Putamen (tissue), 1 donor: Measurements from ENCODE around the gene APOM.
A peak's percentile ranks its signal among the peaks of the same experiment; 100 is the strongest.

Source experiments
- DNase-seq: peaks from one replicate; pipeline ENCODE4 v3.0.0-alpha.2; 2016; ENCODE audit warnings: low spot score

APOM gene

DNA sequence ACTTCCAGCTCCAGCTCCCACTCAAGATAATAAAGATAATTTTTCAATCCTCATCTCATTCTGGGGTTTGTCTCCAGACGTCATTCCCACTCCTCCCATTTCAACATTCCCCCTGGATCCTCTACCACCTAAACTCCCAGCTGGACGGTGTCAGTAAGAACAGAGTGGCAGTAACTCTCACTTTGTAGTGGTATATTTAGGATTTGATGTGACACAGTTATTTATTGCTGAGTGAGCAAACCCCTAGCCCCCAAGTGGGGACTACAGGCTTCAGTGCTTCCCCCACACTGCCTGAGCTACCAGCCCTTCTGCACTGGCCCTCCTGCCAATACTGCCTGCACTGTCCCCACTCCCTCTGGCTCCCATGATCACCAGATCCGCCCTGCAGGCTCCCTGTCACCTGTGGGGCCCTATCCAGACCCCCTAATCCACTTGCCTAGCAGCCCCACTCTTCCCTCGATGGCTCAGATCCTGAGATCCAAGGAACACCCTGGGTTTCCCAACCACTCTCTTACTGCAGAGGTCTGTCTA, 2.5 kb downstream of the APOM start:
- no peak for DNase-seq

DNA sequence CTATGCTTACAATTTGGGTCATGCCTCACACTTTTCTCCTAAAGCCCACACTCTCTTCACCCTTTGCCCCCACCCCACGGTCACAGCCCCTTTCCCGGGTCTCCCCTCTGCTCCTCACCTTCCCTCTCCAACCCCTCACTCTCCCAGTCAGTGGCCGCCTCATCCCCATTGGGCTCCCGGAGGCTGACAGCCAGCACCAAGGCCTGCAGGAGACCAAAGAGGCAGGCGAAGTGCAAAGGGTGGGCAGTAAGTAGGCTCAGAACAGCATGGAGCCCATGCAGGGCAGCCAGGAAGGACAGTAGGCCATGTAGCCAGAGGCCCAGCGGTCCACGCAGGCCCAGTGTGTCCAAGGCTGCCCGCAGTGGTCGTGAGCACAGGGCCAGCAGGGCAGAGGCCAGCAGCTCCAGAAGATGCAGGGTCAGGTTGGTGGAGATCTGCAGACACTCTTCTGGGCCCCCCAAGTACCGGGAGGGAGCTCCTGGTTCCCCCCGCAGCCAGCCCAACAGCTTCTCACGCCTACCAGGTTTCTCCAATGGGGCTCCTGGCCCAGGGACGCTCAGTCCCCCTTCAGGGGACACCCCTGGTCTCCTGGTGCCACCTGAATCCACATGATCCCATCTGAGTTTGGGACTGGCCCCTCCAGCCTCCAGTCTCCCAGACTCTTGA, 3.4 kb downstream of the APOM start:
- no peak for DNase-seq

DNA sequence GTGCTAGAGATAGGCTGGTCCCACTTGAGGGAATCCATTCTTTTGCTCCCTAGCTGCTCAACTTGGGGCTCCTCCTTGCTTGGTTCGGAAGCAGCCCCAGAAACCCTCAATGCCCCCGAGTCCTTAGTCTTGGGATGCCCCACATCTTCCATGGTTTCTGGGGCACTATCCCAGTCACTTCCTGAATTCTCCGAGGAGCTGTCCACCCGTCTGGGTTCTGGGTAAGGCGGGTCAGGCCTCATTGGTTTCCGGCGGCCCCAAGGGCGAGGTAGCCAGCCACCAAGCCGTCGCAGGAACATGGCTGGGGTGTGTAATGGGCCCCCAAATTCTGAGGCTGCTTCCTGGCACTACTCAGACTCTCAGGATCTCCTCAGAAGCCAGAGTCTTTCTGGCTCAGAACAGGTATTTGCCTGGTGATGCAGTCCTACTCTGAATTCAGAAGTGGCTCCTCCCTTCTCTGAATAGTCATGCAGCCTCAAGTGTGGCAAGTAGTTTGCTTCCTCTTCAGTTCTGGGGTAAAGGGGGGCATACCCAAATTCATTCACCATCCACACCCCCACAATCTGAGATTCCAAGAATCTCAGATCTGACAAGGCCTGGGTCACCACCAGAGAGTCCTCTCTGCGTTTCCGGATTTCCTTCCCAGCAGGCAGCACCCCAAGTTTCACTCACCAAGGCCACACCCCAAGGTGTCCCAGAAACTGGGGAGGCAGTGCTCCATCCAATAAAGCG, 4.1 kb downstream of the APOM start:
- no peak for DNase-seq

DNA sequence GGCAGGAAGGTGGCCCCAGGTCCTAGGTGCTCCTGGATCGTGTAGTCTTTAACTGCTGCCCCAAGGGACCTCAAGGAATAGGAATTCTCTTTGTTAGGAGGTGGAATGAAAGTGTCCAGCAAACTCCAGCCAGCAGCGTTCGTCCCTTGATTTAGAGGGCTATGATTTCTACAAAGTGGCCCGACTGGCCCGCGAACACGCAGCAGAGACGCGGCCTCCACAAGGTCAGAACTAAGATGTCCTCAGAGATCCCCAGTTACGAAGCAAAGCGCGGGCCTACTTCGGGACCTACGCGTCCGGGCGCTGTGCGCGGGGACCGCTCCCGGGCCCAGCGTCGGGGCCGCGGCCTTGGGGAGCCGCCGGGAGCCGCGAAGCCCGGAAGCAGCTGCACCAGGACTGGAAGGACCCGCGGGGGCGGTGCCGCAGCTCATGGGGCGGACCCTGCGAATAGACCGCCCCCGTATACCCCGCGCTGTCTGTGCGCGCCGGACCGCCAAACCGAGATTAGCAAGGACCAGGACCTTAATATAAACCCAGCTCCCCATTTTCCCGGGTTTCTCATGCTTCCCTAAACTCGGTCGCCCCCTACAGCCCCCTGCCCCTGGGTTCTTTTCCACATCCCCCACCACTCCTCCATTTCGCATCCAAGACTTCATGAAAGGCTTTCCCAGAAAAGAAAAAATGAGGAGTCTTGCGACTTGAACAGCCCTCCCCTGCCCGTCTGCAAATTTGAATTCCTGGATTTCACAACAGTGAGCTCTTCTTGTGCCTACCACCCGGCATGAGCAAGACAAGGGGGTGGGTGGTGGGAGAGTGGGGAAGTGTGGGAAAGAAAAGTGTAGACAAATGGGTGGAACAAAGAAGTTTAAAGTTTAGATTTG, 4.9 kb downstream of the APOM start, which contains the start of gene C6orf47:
Gene C6orf47 (minus strand): TSS at position 398 of the 881 bp plus-strand sequence. CDS start 831 bp downstream, outside the sequence.
- peak; percentile 85 for DNase-seq

DNA sequence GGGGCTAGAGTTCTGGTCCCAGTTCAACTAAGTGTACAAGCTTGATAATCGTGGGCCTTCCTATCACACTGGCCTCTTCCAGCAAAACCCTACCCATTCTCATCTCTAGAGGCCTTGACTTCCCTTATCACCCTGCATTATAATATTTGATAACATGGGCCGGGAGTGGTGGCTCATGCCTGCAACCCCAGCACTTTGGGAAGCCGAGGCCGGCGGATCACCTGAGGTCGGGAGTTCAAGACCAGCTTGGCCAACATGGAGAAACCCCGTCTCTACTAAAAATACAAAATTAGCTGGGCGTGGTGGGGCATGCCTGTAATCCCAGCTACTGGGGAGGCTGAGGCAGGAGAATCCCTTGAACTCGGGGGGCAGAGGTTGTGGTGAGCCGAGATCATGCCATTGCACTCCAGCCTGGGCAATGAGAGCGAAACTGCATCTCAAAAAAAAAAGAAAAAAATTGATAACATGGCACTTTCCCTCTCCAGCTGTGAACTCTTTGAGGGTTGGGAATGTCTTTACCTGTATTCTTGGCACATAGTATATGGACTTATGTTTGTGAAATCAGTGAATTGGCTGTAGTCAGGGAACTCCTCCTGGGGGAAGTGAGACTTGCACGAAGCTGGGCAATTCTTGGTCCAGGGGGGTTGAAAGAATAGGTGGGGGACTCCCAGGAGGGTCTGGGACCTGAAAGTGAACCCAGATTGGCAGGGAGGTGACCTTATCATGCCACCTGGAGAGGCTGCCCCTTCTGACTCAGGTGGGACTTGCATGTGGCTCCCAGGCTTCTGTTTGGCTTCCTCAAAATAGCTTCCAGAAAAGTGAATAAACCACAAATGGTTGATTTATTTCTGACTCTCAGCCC, 5.8 kb downstream of the APOM start:
- no peak for DNase-seq

DNA sequence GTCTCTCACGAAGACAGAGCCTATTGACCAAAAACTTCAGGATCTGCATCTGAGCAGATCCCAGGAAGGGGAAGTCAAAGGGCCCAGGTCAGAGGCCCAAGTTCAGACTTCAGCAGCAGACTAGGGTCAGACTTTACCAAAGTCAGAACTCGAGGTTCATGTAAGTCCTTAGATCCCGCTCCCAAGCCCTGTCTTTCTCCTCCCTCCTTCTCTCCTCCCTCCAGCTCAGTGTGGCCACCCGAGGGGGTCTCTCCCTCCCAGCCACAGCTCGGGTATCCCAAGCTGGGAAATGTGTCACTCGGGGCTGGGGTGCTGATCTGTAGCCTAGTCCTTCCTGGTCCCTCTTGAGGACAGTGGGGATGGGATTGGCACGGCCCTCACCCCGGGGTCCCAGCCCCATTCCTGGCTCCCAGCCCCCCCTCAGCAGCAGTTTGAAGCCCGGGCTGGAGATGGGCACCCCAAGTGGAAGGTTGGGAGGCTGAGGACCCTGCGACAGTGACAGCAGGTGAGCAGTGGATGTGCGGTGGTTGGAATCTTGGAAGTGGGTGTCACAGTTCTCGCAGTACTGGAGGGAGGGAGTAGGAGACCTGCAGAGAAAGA, 6.5 kb downstream of the APOM start:
- no peak for DNase-seq

DNA sequence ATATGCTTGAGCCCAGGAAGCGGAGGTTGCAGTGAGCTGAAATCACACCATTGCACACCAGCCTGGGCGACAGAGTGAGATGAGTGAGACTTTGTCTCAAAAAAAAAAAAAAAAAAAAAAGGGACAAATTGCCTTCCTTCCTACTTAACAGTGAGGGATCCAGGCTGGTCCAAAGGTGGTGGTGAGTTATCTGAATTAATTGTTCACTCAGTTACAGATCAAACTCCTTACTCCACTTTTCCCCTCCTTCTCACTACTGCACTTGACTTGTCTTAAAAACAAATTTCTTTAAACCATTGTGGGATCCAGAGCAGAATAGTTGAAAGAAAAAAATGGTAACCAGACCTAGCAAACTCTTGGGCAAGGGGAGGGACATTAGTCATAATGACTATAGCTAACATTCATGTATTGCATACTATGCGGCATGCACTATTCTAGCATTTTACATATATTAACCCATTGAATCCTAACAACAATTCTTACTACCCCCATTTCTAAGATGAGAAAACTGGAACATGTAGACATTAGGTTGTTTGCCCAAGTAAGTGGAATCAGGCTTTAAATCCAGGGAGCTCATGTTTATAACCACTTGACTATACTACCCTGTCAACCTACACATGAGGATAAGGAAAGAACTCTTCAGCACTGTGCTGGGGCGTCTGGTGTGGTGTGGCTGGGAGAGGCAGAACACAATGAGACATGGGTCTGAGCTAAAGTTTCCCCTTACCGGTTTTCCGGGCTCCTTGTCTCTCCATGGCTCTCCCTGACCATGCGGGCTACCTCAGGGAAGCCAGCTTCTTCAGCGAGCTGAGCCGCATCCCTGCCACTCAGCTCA, 7.6 kb downstream of the APOM start:
- DNase-seq, result no peak

DNA sequence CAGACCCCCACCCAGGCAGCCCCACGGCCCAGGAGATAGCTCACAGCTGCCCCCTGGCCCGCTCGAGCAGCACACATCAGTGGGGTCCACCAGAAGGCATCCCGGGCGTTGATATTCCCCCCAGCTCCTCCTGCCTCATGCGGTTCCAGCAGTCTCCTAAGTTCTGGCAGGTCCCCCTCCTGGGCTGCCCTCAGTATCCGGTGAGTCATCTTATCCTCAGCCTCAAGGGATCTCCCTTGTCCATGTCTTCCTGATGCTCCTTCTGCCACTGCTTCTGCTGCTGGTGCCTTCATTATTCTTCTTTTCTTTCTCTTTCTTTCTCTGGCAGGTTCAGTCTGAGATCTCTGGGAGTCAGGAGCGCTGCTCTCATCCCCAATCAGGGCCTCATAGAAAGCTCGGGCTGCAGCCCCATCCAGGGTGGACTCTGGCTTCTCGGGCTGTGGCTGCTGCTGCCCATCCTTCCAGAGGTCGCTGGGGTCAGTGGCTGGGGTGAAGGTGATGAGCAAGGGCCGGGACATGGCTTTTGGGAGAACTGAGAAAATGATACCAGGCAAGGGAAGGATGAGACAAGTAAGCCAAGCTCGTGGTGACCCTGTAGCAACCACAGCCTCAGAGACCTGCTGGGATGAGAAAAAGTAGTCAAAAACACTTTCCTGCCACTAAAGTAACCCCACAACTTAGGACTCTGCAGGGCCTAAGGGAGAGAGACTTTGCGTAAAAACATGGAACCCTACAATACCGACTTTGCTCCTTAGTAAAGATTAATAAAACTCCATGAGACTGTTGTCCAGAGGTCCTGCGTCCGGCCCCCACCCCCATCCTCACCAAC, 8.5 kb downstream of the APOM start:
- no peak for DNase-seq

DNA sequence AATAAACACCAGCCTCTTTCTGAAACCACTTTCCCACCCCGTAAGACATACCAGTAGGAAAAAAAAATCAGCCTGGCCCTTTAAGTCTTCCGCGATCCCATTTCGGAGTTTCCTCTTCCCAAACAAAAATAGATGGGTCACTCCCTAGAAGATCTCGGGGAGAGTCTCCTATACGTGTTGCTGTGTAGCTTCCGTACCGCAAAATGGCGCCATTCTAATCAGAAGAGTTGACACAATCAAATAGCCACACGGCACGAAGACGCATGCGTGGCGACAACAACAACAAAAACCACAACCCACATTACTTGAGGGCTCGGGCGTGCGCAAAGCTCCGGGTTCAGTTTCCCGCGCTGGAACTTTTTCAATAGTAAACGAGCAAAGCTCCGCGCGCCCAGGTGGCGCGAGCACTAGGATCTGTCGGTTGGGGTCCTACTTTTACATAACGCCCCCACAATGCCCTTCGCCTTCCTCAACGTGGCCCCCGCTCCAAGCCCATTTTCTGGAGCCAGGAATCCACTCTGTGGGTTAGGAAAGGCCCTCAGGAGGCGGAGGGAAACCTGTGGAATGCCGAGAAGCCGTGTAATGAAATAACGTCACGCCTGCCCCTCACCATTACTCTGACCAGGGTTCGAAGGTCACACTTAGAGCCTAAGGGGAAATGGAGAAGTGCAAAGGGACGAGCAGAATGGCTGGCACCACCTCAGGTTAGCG, 9.3 kb downstream of the APOM start, which contains the start of gene GPANK1:
Gene GPANK1 (minus strand): TSS at position 208 of the 711 bp plus-strand sequence. CDS start 519 bp downstream, outside the sequence.
- peak; percentile 95 for DNase-seq

DNA sequence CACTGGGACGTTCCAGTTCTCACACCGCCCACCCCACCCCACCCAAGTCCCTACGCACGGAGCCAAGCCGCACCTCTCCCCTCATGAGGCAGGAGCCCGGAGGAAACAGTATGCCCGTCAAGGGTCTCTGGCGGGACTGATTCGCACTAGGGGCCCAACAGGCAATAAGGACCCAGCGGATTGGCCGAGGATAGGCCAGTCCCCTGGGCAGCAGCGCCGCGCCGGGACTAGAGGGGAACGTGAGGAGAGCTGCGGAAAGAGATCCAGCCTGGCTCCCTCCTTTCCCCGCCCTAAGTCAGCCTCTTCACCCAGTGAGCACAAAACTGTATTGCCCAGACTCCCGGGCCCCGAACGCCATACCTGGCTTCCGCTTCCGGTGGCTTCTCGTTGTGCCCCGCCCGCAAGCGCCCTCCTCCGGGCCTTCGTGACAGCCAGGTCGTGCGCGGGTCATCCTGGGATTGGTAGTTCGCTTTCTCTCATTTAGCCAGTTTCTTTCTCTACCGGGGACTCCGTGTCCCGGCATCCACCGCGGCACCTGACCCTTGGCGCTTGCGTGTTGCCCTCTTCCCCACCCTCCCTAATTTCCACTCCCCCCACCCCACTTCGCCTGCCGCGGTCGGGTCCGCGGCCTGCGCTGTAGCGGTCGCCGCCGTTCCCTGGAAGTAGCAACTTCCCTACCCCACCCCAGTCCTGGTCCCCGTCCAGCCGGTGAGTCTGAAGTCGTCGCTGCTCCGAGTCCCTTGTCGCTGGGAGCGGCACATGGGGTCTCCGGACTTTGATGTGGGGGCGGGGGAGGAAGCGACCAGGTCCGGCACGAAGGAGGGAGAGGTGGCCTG, 10.0 kb downstream of the APOM start, which contains the start of gene CSNK2B:
Gene CSNK2B (plus strand): TSS at position 580 of the 836 bp plus-strand sequence. CDS start 752 bp downstream, outside the sequence.
- peak; percentile 99 for DNase-seq

DNA sequence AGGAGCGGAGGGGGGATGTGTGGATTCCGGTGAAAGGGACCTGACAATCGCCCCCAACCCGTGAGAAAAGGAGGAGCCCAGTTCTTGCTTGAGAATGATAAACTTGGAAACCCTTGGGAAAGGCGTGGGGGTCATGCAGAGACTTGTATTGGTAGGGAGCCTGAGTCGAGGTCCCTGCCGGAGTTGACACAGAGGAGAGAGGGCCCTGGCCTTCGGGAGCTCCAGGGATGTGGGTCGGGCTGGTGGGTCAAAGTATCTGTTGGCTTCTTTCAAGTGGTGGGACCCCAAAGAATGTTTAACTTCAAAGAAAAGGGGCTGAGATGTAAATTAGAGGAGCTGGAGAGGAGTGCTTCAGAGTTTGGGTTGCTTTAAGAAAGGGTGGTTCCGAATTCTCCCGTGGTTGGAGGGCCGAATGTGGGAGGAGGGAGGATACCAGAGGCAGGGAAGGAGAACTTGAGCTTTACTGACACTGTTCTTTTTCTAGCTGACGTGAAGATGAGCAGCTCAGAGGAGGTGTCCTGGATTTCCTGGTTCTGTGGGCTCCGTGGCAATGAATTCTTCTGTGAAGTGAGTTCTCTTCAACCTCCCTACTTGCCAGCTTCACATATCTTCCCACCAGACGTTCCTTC, 10.8 kb downstream of the APOM start:
- DNase-seq, result no peak

DNA sequence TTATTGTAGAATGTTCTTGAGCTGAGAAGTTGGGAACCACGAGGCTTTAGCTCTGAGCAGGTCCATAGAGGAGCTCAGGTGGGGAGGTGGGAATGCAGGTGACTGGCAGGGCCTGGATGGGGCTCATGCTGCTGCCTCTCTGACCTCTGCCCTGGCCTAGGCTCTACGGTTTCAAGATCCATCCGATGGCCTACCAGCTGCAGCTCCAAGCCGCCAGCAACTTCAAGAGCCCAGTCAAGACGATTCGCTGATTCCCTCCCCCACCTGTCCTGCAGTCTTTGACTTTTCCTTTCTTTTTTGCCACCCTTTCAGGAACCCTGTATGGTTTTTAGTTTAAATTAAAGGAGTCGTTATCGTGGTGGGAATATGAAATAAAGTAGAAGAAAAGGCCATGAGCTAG, 14.0 kb downstream of the APOM start, which contains the start of gene LY6G5B:
Gene LY6G5B (plus strand): TSS at position 301 of the 400 bp plus-strand sequence. CDS start 975 bp downstream, outside the sequence.
- DNase-seq, result no peak

DNA sequence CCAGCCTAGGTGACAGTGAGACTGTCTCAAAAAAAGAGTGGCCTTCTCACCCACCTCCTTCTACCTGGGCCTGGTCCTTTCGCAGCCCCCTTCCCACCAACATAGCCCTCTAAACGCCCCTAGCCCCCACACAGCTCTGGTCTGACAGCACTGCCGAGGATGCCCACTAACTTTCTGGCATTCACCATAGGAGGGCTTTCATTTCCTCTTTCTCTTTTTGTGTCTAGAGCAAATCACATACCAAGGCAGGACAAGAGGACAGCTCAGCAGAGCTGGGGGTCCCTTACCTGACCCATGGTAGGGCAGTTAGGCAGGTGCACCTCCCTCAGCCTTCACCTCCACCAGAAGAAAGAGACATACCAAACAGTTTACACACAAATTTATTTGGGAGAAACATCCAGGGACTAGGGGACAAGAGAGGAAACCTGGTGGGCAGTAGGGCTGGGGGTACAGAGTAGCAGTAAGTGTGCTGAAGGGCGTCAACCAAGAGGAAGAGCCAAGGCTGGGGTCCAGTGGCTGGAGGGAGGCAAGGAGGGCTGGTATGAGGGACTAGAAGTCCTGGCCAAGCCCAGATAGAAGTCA, 20.7 kb downstream of the APOM start:
- no peak for DNase-seq

DNA sequence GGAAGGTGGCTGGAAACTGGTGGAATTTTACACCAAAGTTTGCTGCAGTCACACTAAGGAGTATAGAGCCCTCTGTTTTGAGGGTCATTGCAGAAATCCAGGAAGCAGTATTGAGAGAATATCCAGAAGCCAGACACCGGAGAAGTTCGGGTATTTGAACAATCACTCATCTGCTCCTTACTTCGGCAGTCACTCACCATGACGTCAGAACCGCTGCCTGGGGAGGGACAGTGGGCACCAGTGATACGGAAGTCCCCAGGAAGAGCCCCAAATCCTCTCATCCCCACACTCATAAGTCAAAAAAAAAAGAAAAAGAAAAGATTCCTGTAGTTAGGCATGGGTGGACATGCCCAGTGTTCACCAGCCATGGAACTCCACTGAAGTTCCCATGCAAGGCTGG, 21.2 kb downstream of the APOM start:
- no peak for DNase-seq

DNA sequence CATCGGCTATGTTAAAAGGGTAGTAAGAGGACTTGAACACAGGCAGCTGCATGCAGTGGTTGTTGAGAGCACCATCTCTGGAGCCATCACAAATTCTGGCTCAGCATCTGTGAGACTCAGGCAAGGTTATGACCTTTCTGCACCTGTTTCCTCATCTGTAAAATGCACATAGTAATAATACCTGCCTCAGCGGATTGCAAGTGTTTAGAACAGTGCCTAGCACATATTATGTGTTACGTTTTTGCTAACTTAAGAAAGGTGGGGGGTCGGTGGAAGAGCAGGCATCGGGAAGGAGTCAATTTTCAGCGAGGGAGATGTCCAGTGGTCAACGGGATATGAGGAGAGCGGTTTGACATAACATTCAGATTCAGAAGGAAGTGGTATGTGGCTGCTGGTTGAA, 22.3 kb downstream of the APOM start:
- no peak for DNase-seq
